CD4-positive, alpha-beta T cell treated with Interleukin-6 at 100 ng/mL for 8 hours (primary cell): ENCODE results near the gene KRTAP5-4.
A peak's percentile ranks its signal among the peaks of the same experiment; 100 is the strongest.
"Not testable (repeated sequence)": the region's sequence is repeated elsewhere in the genome, so short reads cannot be mapped to it uniquely, and the experiment has no call there.

Source experiments
- DNase-seq: peaks from one replicate; pipeline ENCODE4 v3.0.0-alpha.2; 2020; ENCODE audit warnings: mixed read lengths, low spot score

KRTAP5-4 gene

DNA sequence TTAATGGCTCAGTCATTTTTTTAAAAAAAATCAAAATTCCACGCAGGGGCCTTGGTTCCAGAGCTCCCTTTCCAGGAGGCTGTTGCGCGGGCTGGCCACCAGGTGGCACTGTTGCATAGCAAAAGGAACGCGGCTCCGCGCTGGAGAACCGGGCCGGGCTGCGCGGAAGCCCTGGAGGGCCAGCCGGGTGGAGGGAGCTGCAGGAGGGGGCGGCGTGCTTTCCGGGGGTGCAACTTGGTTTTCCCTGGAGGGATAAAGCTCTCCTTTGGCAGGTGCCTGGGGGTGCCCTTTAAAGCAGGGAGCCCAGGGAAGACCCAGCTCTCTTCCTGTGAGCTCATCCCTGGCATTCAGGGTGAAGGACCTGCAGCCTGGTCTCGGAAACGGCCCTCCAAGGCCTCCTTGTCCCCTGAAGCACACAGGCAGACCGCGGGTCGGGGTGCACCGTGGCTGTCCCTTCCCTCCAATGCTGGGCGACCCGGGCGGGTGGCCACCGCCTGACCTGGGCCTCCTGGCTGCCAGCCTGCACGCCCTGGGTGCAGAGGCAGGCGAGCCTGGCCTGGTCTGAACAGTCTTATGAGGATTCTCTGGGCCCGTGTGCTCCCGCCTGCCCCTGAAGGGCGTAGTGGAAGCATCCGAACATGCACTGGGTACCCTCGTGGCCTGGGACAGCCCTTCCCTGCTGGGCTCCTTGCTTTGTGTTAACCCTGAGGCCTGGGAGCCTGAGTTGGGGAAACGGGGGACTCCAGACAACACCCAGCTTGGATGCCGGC lies 31.0 kb upstream of the KRTAP5-4 start:
- DNase-seq, result peak; percentile 69

- no peak for DNase-seq
Measured at GRCh38 chr11:1652442-1652770, 30.5 kb upstream of the KRTAP5-4 start.

DNA sequence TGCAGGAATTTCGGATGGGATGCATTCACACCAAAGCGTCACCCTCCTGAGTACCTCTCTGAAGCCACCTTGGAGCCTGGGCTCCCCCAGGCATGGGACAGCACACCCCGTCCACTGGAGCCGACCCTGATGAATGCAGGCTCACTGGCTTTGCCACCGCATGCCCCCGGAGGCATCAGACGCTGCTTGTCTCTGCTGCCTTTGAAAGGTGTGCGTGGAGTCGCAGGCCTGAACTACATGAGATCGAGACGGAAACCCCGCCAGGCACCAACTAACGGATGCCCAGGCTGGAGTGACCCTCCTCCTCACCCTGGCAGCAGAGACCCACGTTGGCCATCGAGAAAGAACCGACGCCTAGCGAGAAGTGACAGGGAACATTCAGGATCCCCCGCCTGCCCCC lies 30.1 kb upstream of the KRTAP5-4 start:
- no peak for DNase-seq

GRCh38 chr11:1651411-1651980 lies 29.6 kb upstream of the KRTAP5-4 start:
- no peak for DNase-seq

GRCh38 chr11:1650918-1651262 lies 29.0 kb upstream of the KRTAP5-4 start:
- DNase-seq, result no peak

- no peak for DNase-seq
Measured at GRCh38 chr11:1650034-1650917, 28.3 kb upstream of the KRTAP5-4 start.

- no peak for DNase-seq
Measured at GRCh38 chr11:1648653-1649420, 26.9 kb upstream of the KRTAP5-4 start.

GRCh38 chr11:1647901-1648652 lies 26.1 kb upstream of the KRTAP5-4 start:
- DNase-seq, result no peak

DNA sequence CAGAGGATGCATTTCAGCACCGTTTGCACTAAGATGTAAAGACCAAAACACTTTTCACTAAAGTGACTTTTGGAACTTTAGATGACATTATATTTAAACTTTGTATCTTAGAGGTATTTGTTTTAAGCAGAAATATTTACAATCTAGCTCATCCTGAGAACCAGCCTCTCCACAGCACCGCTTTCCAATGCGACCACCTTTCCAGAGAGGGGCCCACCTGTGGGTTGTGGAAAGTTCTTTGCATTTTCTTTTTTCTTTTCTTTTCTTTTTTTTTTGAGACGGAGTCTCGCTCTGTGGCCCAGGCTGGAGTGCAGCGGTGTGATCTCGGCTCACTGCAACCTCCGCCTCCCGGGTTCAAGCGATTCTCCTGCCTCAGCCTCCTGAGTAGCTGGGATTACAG lies 24.6 kb upstream of the KRTAP5-4 start:
- not testable (repeated sequence) for DNase-seq

DNA sequence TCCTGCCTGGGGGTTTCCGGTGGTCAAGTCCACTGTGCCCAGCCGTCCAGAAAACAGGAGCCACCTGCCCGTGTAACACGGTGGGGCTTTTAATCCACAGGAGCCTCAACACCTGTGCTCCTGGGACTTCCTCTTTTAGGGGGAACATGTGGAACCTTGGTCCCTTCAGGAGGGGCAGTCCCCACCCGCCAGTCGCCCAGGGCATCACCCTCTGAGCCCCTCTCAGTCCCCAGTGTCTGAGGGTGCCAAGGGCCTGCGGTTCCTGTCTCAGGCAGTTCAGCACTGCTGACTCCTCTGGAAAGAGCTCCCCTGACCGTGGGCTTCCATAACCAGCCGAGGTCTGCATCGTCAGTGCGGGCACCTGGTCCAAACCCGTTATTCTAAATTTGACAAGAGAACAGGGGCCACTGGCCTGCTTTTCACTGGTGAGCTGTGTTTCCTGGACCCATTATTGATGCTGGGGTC lies 23.5 kb upstream of the KRTAP5-4 start:
- no peak for DNase-seq

DNA sequence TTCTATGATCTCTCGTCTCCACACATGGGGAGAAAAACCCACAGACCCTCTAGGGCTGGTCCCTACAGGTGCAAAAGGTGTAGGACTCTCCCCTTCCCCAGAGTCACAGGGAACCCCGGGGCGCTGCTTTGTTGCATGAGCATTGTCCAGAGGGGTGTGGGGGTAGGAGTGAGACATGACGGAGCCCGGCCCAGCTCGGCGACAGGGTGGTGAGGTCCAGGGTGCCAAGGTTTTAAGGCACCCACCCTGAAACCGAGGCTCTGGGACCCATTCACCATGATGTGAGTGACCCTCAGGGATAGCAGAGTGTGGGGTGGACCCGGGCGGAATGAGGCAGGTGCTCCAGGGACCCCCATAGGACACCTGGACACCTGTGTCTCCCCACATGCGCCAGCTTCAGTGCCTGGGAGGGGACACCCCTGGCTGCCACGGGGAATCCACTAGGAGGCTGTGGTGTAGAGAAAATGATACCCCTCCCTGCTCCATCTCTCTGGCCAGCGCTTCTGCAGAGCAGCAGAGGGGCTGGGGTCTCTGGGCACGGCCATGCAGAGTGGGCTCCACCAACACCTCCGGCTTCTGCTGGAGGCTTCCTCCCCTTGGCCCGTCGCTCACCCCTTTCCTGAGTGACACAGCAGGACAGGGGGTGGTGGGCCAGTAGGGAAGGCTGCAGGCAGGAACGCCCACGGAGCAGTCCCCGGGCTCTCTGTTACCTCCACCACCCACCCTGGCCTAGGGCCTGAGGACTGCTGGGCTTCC lies 22.8 kb upstream of the KRTAP5-4 start:
- DNase-seq, result no peak

GRCh38 chr11:1643146-1643690 lies 21.3 kb upstream of the KRTAP5-4 start:
- DNase-seq, result no peak

- DNase-seq, result no peak
Measured at GRCh38 chr11:1642288-1643145, 20.6 kb upstream of the KRTAP5-4 start.

DNA sequence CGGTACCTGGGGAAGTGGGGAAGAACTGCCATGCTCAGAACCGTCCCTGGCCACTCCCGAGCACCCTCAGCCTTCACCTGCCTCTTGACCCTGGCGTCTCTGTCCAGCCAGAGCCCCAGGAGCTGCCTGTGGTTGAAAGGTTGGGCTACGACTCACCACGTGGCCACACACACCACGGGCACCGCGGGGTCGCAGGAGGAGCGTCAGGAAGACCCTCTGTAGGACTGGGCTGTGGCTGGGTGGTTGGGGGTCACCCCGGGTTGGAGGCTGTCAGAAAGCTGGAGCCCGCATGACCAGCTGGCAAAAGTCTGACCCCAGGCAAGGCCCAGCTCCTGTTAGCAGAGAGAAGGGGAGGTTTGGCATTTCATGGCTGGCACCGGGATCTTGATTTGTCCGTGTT lies 19.2 kb upstream of the KRTAP5-4 start:
- no peak for DNase-seq

DNA sequence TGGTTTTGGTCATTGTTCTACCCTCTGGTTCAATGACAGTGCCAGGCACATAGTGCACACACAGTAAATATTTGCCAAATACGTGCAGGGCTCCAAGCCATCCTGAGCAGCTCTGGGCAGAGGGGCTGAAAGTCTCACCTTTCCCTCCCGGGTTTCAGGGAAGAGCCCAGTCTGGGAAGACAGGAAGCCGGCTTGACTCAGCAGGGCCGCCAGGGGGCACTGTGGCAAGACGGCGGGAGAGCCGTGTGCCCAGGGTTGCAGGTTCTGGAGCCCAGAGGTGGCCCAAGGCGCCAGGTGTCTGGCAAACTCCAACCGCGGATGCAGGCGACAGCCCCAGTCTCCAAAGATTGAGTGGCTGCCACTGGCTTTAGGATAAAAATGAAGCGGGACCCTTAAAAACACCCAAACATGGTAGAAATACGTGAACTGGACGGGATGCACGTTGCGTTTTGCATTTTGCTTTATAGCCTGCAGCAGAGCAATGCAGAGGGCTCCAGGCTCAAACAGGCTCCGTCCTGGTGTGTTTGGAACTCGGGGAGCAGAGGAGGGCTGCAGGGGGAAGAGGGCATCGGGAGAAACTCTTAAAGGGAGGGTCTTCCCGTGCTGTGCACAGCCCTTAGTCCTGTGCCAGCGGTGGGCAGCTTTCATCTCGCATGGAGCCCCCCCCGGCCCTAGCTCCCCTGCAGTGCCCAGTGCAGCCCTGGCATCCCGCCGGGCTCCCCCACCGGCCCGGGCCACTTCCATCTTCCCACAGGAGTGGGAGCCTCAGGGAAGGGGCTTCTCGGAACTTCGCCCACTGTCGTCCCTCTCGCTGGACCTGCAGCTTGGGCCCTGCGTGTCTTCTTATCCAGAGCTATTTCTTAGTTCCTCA lies 18.4 kb upstream of the KRTAP5-4 start:
- DNase-seq, result peak; percentile 19

DNA sequence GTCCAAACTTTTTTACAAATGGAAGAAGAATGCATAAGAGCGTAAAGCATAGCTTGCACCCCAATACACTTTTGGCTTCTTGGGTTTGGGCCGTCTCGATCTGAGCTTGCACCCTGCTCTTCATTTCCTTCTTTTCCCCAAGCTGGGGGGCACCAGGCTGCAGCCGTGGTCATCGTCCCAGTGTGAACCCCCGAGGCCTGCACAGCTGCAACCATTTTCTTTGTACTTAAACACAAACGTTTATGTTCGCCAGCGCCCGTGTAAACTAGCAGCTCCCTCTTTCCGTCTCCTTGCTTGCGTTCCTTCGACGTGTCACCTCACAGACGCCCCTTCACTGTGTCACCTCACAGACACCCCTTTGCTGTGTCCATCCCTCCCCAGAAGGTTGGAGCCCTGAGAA lies 17.7 kb upstream of the KRTAP5-4 start:
- DNase-seq, result no peak

GRCh38 chr11:1639102-1639620 lies 17.2 kb upstream of the KRTAP5-4 start:
- no peak for DNase-seq

- DNase-seq, result no peak
Measured at GRCh38 chr11:1638344-1638743, 16.4 kb upstream of the KRTAP5-4 start.
